ENCODE measurements around the gene TBCK.

DNA sequence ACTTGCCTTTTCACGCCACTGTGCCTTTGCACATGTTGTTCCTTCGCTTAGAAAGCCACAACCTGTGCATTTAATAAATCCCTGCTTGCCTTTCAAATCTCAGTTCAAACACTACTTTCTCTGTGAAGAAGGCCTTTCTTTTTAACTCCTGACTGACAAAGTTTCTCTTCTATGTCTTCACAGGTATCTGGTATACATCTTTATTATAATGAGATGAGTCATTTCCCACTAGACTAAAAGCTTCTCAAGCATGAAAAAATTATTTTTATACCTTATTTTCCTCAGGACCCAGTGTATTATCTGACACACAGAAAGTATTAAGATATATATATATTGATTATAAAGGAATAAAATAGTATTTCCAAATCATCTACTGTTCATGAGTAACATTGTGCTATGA, 189.9 kb downstream of the TBCK start:
- TF ChIP-seq POLR2A (IDR thresholded peaks at IDR 0.05; ENCODE audit: low read depth, low read length) (no peak), POLR2AphosphoS5 (IDR thresholded peaks at IDR 0.05; ENCODE audit: low read depth, low read length) (no peak)
